Omental fat pad (tissue), 4 donors: Measurements from ENCODE around the gene FDXACB1. TPM values are rescaled to one million over a fixed set of nuclear protein-coding genes. Genes with fewer than 3 reads are reported as not detected.
A peak's percentile ranks its signal among the peaks of the same experiment; 100 is the strongest.

Source experiments
- ATAC-seq: fragments of 150-250 bp; one replicate; pipeline ENCODE4 v1.9.1; 2016; ENCODE audit warnings: mild to moderate bottlenecking, moderate library complexity; ENCODE audit not compliant: low FRiP score
- DNase-seq: peaks from one replicate; pipeline ENCODE4 v3.0.0-alpha.2; 2019; ENCODE audit warnings: low spot score
- total RNA-seq, 4 donors: library from RNA; depleted of rRNA; stranded (reverse); fragments of >200 nt; gene quantifications; one replicate each; pipeline ENCODE4 v1.1.0, GENCODE V29; 2016
- TF ChIP-seq, protein P1 (sequence below), 3 donors: fragments of 450-650 bp; IDR thresholded peaks; one replicate each; pipeline ENCODE4 v1.5.1; 2016 to 2017; ENCODE audit warnings: antibody characterized with exemption in 3 of 3, mild to moderate bottlenecking in 3 of 3, moderate library complexity in 2 of 3

FDXACB1 gene
- total RNA-seq, 4 donors from 2014 or later, result 1.1 to 2.7 (median 1.6) TPM

GRCh38 chr11:111913997-111914396, 35.0 kb upstream of the FDXACB1 start:
- ATAC-seq (no peak), DNase-seq (no peak)
- TF ChIP-seq, protein P1, sequence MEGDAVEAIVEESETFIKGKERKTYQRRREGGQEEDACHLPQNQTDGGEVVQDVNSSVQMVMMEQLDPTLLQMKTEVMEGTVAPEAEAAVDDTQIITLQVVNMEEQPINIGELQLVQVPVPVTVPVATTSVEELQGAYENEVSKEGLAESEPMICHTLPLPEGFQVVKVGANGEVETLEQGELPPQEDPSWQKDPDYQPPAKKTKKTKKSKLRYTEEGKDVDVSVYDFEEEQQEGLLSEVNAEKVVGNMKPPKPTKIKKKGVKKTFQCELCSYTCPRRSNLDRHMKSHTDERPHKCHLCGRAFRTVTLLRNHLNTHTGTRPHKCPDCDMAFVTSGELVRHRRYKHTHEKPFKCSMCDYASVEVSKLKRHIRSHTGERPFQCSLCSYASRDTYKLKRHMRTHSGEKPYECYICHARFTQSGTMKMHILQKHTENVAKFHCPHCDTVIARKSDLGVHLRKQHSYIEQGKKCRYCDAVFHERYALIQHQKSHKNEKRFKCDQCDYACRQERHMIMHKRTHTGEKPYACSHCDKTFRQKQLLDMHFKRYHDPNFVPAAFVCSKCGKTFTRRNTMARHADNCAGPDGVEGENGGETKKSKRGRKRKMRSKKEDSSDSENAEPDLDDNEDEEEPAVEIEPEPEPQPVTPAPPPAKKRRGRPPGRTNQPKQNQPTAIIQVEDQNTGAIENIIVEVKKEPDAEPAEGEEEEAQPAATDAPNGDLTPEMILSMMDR (IDR thresholded peaks at IDR 0.05), result no peak

GRCh38 chr11:111913031-111913861, 34.3 kb upstream of the FDXACB1 start:
- TF ChIP-seq, protein P1 (IDR thresholded peaks at IDR 0.05), result no peak
- peak; percentile 44 for ATAC-seq
- DNase-seq, result no peak

- no peak for DNase-seq
- TF ChIP-seq, protein P1 (IDR thresholded peaks at IDR 0.05), result no peak
- ATAC-seq, result no peak
Observed at GRCh38 chr11:111912535-111912934, 33.6 kb upstream of the FDXACB1 start, which contains the start of gene HSPB2. Gene HSPB2, plus strand, starts transcription at chr11:111912734. Its CDS starts 96 bp downstream, at chr11:111912830.

DNA sequence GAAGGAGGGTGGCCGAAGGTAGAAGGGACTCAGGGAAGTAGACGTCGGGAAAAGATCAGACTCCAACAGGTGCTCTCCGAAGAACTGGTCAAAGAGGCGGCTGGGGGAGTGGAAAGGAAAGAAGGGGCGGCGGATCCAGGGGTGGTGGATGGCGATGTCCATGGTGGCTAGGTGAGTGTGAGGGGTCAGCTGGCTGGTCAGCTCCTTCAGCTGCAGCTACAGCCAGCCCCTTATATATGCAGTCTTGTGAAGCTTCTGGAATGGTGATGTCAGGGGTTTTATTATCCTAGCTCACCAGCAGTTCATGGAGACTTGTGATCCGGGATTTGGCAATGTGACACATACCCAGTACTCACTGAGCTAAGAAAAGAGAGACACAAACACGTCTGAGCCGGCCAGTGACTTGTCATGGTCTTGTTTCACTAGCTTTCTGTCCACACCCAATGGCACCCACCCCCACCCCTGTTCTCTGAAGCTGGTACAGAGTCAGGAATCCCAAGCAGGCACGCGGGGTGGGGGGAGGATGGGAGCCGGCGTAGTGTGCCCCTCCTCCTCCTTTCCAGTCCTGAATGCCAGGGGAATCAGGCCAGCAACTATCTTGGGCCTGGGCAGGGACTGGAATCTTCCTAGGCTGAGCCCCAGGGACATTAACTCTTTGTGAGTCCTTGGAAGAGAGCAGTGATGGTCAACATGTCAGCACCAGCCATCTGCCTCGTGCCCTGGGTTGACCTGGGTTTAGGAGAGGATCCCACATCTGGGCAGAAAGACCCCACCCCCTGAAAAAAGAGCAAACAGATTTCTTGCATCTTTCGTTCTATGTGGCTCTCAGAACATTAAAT, 32.8 kb upstream of the FDXACB1 start, which contains the start of gene CRYAB:
Gene CRYAB (minus strand): TSS at position 208 of the 839 bp plus-strand sequence. CDS start 46 bp downstream, at position 162.
- ATAC-seq (peak; percentile 67), DNase-seq (no peak)
- TF ChIP-seq, protein P1 (IDR thresholded peaks at IDR 0.05), result no peak

GRCh38 chr11:111910676-111911562, 32.0 kb upstream of the FDXACB1 start:
- DNase-seq (no peak), ATAC-seq (no peak)
- TF ChIP-seq, protein P1 (IDR thresholded peaks at IDR 0.05), result no peak

- no peak for ATAC-seq
- DNase-seq, result no peak
- TF ChIP-seq, protein P1 (IDR thresholded peaks at IDR 0.05), result no peak
Observed at GRCh38 chr11:111909378-111909777, 30.4 kb upstream of the FDXACB1 start.
